ENCODE measurements around the gene VAV3.
"Not testable (repeated sequence)": the region's sequence is repeated elsewhere in the genome, so short reads cannot be mapped to it uniquely, and the experiment has no call there.

The VAV3 gene

DNA sequence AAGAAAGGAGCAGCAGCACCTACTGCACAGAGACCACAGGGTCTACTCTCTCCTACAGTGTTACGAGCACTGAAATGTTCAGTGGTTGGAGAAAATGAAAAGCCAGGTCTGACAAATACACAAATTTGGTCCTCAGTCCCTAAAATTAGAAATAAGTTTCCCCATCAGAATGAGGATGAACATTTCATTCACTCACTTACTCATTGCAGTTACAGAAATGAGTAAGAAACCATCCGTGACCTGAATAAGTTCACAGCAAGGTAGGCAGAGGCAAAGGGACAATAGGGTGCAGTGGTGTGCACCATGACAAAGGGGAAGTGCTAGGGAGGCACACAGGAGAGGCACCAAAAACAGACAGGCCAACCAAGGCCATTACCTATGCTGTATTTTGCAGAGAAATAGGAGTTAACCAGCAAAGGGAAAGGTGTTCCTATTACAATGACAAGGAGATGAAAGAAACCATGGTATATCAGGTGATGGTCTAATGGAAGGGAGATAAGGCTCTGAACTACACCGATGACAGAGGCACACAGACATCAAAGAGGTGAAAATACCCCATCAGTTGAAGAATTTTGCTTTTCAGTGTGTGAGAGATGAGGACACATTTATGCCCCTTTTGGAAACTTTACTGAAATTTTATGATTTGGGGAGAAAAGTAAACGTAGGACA, 29.4 kb downstream of the VAV3 start:
- DNase-seq = peak in 1 of 2 experiments; percentile 11

DNA sequence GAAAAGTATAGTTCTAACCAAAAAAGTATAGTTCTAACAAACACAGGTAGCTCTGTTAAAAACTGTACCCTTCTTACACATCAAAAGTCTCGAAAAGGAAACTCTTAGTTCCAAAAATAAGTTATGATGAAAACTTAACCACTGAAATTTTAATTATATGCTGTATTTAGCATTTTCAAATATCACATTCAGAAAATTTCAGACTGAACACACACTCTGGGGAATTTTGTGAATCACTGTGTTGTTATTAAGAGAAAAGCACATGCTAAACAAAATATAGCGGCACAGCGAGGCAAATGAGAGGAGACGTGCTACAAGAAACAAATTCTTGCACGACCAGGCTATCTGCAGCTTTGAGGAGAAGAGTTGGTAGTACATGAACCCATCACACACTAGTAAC, 30.4 kb downstream of the VAV3 start:
- DNase-seq = no peak

DNA sequence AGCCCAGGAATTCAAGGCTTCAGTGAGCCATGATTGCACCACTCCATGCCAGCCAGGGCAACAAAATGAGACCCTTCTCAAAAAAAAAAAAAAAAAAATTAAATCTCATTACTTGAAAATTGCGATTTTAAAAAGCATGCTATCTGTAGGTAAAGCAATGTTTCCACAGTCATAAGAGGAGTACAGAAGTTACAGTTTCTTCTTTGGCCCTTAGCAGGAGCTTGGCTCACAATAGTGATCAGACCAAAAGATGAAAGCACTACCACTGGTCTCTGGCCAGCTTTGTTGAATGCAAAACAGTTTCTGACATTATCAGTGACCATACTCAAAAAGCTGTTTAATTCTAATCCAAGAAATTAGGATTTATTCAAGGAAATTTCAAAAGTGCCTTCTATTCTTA, 31.2 kb downstream of the VAV3 start:
- DNase-seq = no peak

DNA sequence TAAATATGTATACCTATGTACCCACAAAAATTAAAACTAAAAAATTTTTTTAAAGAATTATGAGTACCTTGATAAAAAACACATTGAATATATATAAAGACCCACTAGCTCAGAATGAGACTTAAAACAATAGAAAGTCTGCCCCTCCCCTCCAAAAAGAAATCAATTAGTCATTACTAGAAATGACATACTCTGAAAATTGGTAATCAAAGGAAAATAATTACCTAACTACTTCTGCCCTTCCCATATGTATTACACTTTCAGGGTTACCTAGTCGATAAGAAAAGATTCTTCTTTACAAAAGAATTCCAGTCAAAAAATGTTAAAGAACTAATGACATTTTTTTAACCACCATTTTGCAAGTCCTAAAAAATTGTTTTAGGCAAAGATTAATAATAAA, 34.7 kb downstream of the VAV3 start:
- no peak for DNase-seq

DNA sequence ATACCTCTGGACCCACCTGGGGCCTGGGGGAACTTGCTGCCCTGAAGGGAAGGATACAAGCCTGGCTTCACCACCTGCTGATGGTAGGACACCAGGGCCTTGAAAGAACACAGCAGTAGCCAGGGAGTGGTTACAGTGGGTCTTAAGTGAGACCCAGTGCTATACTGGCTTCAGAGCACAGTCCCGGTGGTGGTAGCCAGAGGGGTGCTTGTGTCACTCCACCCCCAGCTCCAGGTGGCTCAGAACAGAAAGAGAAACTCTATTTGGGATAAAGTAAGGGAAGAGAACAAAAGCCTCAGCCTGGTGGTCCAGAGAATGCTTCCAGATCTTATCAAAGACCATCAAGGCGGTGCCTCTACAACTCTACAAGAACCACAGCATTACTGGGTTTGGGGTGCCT, 37.2 kb downstream of the VAV3 start:
- DNase-seq = no peak

DNA sequence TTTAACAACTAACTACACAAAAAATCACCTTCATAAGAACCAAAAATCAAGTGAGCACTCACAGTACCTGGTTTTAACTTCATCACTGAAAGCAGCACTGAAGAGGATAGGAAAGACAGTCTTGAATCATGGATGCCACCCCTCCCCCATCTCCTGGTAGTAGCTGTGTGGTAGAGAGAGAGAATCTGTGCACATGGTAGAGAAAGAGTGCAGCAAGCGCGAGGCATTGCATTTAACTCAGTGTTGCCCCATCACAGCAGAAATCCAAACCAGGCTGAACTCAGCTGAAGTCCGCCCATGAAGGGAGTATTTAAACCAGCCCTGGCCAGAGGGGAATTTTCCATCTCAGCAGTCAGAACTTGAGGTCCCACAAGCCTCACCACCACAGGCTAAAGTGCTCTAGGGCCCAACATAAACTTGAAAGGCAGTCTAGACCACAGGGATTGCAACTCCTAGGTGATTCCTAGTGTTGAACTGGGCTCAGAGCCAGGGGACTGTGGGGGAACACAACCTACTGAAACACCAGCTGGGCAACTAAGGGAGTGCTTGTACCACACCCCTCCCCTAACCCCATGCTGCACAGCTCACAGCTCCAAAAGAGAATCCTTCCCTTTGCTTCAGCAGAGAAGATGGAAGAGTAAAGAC, 38.4 kb downstream of the VAV3 start:
- DNase-seq = no peak

DNA sequence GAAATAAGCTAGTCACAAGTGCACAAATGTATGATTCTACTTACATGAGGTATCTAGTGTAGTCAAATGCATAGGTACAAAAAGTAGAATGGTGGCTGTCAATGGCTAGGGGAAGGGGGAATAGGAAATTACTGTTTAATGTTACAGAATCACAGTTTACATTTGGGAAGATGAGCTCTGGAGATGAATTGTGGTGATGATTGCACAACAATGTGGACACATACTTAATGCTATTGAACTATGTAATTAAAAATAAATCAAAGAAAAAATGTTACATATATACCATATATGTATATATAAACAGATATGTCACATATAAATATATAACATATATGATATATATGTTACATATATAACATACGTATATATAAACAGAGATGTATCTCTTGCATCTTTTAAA, 39.4 kb downstream of the VAV3 start:
- no peak for DNase-seq

DNA sequence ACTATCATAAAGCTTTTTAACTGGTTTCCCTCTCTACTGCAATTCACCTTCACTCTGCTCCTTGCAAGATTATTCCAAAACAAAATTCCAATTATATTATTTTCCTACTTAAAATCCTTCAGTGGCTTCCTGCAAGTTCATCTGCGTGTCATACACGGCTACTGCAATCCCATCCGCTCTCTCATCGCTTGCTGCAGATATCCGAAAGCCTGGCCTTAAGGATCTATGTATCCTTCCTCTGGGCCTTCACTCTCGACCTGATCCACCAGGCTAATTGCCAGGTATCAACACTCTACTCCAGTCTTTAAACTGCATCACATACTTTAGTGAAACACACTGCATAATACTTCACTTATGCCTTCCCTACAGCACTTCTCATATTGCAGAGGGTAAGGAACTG, 44.0 kb downstream of the VAV3 start:
- no peak for DNase-seq

DNA sequence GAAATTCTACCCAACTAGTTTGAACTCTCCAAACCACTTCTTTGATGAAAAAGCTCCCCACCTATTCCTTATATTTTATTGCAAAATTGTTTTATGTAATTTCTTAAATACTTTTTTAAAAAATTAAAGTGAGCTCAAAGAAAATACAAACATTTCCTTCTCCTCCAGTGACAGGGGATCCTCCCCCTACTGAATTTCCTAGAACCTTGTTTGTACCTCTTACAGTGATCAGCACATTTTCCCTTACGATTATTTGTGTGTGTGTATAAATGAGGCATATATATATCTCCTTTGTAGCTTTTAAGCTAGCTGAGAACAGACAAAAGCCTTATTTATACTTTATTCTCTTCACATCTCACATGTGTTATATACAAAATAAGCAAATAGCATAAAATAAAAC, 44.4 kb downstream of the VAV3 start:
- DNase-seq = no peak

DNA sequence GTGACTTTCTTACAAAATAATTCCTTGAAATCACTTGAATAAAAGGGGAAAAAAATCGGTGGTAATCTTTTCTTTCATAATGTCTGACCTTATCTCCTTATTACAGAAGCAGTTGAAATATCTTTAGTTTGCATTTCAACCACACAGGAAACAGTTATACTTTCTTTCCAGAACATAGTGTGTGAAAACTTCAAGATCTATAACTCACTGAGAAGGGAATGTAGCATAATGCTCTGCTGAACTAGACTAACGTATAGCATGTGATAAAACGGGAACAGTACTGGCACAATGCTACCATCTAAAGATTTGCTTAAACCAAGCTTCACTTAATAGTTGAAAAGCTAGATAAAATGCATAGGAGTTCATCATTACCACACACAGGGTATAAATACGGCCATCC, 45.0 kb downstream of the VAV3 start:
- DNase-seq = peak; percentile 25 to 45

DNA sequence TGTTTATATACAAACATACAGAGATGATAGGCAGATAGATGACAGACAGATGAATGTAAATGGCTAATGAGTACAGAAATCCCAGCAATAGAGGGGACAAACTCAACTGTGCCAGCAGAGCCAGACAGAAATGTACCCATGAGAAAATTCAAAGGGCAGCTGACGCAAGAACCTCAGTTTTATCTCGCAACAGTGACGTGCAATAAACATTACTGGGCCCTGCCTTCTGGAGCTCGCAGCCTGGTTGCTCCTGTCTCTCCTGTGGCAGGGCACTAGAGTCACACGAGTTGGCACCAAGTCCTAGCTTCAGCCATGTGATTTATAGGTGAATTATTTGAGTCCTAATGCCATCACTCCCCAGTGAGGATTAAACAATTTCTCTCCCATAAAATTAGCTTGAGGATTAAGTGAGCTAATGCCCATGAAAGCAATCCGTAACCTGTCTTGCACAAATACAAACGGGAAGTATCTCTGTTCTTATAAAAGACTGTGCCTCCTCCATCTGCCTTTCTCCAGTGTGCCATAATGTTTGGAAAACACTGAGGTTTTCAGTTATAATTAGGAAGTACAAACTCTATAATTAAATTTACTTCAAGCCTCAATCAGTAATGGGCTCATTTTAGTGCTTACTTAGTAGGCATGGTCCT, 50.7 kb downstream of the VAV3 start:
- peak; percentile 25 to 41 for DNase-seq

DNA sequence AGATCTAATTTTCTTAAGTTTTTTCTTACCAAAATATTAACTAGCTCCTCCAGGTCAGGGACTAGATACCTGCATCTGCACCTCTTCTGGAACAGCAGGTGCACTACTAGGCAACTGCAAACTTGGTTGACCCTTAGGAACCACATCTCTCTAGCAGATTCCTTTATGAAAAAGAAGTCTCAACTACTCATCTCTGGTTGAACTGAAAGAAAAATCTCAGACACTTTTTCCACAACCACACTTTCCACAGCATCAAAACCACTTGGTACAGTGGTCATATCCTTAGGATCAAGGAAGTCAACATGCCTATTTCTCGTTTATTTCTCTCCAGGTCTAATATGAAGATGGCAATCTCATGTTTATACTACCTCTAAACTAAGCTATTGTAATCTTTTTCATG, 52.3 kb downstream of the VAV3 start:
- no peak for DNase-seq

DNA sequence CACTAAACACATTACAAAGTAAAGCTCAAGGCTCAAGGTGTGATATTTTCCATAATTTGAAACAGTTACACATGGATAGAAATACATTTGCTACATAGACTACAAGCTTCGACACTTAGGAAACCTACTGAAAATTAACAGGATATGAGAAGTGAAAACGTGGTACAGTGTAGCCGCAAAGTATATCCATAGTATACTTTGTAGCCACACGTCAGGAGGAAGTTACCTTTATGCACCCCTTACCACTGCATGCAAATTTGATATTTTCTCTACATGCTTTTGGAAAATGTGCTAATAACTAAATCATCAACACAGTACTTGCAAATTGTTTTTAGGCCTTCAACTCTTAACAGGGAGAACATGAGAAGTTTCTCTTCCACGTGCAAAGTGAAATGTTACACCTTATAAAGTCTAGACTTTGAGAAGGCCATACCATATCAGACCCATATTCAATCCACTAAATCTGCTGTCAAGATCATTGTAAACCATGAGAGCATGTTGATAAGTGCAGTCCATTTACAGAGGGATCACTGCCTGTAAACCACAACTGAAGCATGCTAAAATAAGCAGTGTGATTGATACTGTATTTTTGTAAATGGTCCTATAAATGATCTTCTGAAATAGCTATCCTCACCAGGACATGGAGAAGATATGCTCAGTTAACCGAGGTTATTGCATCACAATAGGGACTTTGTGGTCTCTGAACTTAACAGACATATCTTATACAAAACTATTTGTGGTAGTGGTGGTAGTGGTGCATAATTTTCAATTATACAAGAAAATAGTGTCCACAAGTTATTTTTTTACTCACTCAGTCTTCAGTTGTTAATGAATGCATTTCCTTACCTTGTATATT, 64.7 kb downstream of the VAV3 start:
- no peak for DNase-seq

DNA sequence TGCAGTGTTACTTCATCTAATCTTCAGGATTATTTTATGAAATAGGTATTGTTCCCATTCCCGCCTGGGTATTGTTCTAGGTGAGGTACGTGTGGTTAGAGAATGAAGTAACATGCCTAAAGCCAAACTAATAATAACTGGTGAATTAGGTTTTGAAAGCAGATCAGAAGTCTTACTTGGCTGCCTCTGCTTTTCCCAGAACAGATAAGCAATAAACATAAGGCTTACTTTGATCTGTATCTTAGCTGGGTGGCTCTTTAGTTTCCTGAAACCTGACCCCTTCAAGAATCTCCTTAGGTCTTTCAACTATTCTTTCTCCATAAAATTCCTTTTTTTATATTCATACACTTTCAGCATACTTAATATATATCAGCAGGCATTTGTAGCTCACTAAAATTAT, 65.3 kb downstream of the VAV3 start:
- no peak for DNase-seq

DNA sequence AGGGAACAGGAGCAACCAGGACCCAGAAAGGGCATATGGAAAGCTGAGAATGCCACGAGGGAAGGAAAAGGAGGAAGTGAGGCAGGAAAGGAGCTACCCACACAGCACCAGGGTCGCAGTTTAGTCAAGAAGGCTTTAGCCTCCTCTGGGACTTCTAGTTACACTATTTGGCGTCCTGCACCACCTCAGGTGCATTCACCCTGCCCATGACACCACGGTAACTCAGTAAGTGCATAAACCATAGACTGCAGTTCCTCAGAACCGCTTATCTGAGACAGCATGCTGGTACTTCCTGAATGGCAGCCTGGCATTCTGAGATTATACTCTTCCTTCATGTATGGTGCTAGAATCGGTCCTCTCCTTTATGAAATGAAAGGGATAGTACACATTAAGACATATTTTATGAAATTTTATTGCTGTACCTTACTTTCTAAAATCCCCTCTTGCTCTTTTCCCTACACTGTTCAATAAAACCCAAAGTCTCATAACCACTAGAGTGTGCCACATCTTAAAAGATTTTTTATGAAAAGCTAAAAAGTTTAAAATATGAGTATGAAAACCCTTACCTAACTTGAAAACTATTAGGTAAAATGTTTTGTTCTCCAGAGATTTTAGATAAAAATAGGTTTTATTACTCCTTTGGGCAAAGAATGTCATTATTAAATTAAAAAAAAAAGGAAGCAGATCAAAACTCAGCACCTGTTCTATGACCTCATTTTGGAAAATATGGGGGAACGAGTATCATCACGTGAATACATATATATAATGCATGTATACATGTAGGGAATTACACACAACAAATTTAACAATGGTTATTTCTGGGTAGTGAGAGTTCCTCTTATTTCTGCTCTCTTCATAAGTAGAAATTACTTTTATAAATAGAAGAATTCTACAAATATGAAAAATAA, 67.3 kb downstream of the VAV3 start:
- DNase-seq = peak in 1 of 2 experiments; percentile 38

DNA sequence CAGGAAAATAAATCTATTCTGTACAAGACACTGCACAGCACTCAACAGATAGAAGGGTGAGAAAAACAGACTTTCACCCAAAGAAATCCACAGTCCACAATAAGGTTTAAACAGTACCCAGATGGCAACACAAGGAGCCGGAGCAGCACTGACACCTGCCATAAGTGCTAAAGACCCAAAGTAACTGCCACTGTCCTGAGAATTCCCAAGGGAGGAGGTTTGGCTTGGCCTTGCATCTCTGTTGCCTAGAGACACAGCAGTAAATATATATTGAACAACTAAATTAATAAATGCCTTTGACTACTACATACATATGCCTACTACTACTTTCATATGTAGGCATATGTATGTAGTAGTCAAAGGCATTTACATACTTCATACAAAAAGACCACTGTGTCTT, 68.0 kb downstream of the VAV3 start:
- DNase-seq = no peak

DNA sequence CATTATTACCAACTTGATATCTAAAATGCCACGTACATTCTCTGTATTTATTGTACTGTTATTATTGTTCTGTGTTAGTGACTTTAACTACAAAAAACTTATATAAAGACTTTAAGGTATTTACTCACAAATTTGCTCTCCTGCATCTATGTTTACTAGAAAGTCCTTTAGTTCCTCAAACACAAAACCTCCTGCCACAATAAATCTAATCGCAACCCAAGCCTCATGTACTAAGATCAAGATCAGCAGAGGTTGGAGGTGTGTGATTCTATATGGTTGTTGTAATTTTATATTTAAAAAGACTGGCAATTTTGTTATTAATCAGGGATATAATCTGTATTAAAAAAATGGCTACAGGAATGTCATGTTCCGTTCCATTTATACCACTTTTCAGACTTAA, 68.6 kb downstream of the VAV3 start:
- DNase-seq = no peak

DNA sequence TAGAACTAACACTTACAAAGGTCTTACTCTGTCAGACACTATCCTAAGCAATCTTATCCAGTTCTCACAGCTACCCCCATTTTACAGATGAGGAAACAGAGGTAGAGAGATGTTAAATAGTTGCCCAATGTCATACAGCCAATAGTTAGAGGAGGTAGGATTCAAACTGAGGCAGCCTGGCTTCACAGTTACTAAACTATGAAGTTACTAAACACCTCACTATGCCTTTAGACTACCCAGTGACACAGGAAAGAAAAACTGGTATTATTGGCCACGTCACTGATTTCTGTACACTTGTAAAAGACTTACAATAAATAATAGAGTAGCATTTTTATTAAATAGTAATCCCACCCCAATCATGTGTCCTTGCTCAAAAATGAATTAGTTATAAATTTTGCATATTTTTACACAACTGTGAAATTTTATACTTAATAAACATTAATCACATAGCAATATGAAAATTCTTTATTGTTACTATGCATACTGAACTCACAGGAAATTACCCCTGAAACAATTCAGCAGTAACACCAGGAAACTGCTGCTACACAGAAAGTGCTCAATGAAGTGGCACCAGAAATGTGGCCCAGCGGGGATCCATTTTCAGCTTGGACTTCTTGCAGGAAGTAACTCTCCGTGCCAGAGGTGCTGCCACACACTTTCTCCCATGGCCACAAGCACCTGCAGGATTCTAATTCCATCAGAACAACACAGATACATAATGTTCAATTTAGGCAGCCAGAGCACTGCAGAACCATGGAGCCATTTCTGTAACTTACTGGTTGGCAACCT, 69.4 kb downstream of the VAV3 start:
- no peak for DNase-seq

DNA sequence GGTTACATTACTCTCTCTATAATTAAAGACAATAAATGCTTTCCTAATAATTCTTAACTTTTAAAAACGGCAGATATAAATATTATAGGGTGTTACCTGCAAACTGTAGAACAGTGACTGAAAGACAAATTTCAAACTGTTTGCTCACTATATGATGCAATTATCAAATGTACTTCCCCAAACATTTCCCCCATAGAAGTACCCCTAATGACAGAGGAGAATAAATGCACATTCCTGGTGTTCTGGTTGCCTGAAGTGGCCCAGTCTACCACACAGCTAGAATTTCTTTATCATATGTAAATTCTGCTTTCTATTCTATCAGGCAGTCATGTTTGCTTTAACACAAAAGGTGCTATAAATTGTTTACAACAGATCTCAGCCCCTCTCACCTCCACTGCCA, 70.4 kb downstream of the VAV3 start:
- peak; percentile 19 to 33 for DNase-seq

DNA sequence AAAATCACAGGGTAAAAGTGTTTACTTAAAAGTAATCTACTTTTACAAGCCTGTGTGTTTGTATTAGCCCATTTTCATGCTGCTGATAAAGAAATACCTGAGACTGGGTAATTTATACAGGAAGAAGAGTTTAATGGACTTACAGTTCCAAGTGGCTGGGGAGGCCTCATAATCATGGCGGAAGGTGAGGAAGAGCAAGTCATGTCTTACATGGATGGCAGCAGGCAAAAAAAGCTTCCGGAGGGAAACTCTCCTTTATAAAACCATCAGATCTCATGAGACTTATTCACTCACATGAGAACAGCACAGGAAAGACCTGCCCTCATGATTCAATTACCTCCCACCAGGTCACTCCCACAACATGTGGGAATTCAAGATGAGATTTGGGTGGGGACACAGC, 71.6 kb downstream of the VAV3 start:
- DNase-seq = not testable (repeated sequence)

DNA sequence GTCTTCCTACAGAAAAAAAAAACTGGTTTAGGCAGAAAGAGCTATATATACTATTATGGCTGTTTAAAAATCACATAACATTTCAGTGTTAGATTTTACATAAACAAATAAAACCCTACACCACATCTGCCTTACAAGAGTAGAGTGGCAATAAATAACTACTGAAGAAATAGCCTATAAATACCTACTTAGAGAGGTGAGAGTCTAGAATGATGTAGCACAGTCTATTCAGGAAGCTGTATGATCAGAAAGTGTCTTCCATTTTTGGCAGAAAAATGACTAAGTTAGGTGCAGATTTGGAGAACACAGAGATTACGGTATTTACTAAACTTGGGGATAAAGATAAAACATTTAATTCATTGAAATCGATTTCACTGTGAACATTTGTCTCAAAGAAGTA, 75.5 kb downstream of the VAV3 start:
- no peak for DNase-seq

DNA sequence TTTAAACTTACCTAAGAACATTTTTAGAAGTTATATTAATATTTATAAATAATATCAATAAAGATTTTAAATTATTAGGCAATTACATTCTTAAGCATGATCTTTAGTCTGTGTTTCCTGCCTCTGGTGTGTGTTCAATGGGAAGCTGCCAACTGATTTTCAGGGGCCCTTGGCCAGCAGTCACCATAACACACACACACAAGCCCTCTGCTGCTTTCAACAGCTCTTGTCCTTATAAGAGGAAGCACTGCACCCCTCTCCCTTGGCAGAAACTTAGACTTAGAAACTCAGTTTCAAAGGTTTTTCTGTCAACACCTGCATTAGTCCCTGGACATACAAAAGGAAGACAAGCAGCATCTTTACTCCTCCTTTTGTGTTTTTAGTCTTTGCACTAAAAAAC, 81.4 kb downstream of the VAV3 start:
- peak; percentile 49 to 57 for DNase-seq
